Astrocyte of the hippocampus (primary cell): ENCODE measurements around the gene LRP1B.

Experiments used
- DNase-seq: peaks from one replicate; pipeline ENCODE4 v3.0.0; 2011; ENCODE audit warnings: low read depth, low spot score

Gene LRP1B

GRCh38 chr2:140262908-140263307 lies 1867.9 kb downstream of the LRP1B start:
- DNase-seq: no peak

GRCh38 chr2:140257692-140258300 lies 1873.0 kb downstream of the LRP1B start:
- DNase-seq: no peak

GRCh38 chr2:140256080-140256479 lies 1874.7 kb downstream of the LRP1B start:
- DNase-seq: no peak

- no peak for DNase-seq
Observed at GRCh38 chr2:140249821-140250220, 1881.0 kb downstream of the LRP1B start.

- no peak for DNase-seq
Observed at GRCh38 chr2:140248623-140249022, 1882.2 kb downstream of the LRP1B start.

GRCh38 chr2:140247451-140248195 lies 1883.2 kb downstream of the LRP1B start:
- peak; percentile 43 for DNase-seq

- DNase-seq: no peak
Observed at GRCh38 chr2:140246957-140247356, 1883.9 kb downstream of the LRP1B start.

- no peak for DNase-seq
Observed at GRCh38 chr2:140246058-140246457, 1884.8 kb downstream of the LRP1B start.

GRCh38 chr2:140242889-140243288 lies 1887.9 kb downstream of the LRP1B start:
- no peak for DNase-seq

- DNase-seq: no peak
Observed at GRCh38 chr2:140234116-140234515, 1896.7 kb downstream of the LRP1B start.

- no peak for DNase-seq
Observed at GRCh38 chr2:140210963-140211362, 1919.9 kb downstream of the LRP1B start.

- no peak for DNase-seq
Observed at GRCh38 chr2:140205093-140205492, 1925.7 kb downstream of the LRP1B start.

GRCh38 chr2:140203347-140203746 lies 1927.5 kb downstream of the LRP1B start:
- no peak for DNase-seq

- no peak for DNase-seq
Observed at GRCh38 chr2:140201572-140201971, 1929.2 kb downstream of the LRP1B start.

GRCh38 chr2:140200764-140201163 lies 1930.1 kb downstream of the LRP1B start:
- DNase-seq: no peak

GRCh38 chr2:140200307-140200706 lies 1930.5 kb downstream of the LRP1B start:
- no peak for DNase-seq

GRCh38 chr2:140199312-140199711 lies 1931.5 kb downstream of the LRP1B start:
- no peak for DNase-seq

GRCh38 chr2:140187086-140187485 lies 1943.7 kb downstream of the LRP1B start:
- no peak for DNase-seq

GRCh38 chr2:140186313-140186712 lies 1944.5 kb downstream of the LRP1B start:
- peak; percentile 65 for DNase-seq

- DNase-seq: no peak
Observed at GRCh38 chr2:140185076-140185475, 1945.7 kb downstream of the LRP1B start.

- no peak for DNase-seq
Observed at GRCh38 chr2:140183056-140183765, 1947.6 kb downstream of the LRP1B start.
